ENCODE data around the gene PPP1R37.

PPP1R37 gene

DNA sequence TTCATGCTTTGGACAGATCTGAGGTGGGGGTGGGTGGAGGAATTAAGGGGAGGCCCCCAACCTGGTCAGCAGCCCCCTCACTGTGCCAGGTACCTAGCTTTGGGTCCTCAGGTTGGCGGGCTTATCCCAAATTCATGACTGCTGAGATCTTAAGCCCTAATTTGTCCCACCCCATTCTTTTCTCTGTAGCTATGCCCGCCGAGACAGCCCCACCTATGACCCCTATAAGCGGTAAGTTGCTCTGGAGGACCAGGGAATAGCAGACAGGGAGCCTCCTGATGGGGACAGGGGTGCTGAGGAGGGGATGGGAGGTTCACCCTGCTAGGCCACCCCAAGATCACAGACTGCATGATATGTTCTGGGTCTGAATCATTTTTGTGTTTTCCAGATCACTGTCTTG, 31.0 kb upstream of the PPP1R37 start:
- no peak for DNase-seq (ENCODE audit: low spot score)
- ChIA-PET CTCF (interaction anchor here (0.5 to 0.7 kb wide), 3 partner anchors 75 to 1462 kb away, joined by 3 to 4 read pairs (median 3); no protein-coding TSS in a partner anchor), POLR2A (ENCODE audit: low non-redundant PET) (no interaction called here)
- peak overlapping the region; percentile 8; the same call in 1 of the 2 replicates for H3K27ac ChIP-seq
- TF ChIP-seq, protein P1, sequence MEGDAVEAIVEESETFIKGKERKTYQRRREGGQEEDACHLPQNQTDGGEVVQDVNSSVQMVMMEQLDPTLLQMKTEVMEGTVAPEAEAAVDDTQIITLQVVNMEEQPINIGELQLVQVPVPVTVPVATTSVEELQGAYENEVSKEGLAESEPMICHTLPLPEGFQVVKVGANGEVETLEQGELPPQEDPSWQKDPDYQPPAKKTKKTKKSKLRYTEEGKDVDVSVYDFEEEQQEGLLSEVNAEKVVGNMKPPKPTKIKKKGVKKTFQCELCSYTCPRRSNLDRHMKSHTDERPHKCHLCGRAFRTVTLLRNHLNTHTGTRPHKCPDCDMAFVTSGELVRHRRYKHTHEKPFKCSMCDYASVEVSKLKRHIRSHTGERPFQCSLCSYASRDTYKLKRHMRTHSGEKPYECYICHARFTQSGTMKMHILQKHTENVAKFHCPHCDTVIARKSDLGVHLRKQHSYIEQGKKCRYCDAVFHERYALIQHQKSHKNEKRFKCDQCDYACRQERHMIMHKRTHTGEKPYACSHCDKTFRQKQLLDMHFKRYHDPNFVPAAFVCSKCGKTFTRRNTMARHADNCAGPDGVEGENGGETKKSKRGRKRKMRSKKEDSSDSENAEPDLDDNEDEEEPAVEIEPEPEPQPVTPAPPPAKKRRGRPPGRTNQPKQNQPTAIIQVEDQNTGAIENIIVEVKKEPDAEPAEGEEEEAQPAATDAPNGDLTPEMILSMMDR (conservative IDR thresholded peaks at IDR 0.05; ENCODE audit: low read depth), result no peak

DNA sequence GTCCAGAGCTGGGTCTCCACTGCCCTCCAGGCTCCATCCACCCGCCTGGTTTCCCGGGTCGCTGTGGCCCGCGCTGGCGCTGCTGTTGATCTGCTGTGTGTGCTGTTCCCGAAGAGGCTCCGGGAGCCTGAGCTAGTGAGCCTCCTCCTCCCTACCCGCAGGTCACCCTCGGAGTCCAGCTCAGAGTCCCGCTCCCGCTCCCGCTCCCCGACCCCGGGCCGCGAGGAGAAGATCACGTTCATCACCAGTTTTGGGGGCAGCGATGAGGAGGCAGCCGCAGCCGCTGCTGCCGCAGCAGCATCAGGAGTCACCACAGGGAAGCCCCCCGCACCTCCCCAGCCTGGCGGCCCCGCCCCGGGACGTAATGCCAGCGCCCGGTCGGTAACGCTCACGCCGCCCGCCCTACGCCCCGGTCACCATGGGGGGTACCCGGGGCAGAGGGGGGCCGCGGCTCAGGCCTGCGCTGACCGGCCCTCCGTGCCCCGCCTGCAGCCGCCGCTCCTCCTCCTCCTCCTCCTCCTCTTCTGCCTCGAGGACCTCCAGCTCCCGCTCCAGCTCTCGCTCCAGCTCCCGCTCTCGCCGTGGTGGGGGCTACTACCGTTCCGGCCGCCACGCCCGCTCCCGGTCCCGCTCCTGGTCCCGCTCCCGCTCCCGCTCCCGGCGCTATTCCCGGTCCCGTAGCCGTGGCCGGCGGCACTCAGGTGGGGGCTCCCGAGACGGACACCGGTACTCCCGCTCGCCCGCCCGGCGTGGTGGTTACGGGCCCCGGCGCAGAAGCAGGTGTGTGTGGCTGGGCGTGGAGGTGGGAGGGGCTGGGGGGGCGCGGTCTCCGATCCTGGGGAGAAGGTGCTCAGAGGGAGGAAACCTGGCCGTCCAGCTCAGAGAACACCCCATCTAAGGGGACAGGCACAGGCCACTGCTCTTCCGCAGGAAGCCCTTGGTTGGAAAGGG, 28.9 kb upstream of the PPP1R37 start:
- no peak for DNase-seq (ENCODE audit: low spot score)
- TF ChIP-seq, protein P1 (conservative IDR thresholded peaks at IDR 0.05; ENCODE audit: low read depth), result no peak
- H3K27ac ChIP-seq, result no peak overlapping the region
- CTCF ChIA-PET, result interaction anchor here (0.6 to 0.8 kb wide), 2 partner anchors 25 to 160 kb away, joined by 3 to 6 read pairs; partner anchors contain the start of gene CLASRP
- POLR2A ChIA-PET (ENCODE audit: low non-redundant PET), result no interaction called here

DNA sequence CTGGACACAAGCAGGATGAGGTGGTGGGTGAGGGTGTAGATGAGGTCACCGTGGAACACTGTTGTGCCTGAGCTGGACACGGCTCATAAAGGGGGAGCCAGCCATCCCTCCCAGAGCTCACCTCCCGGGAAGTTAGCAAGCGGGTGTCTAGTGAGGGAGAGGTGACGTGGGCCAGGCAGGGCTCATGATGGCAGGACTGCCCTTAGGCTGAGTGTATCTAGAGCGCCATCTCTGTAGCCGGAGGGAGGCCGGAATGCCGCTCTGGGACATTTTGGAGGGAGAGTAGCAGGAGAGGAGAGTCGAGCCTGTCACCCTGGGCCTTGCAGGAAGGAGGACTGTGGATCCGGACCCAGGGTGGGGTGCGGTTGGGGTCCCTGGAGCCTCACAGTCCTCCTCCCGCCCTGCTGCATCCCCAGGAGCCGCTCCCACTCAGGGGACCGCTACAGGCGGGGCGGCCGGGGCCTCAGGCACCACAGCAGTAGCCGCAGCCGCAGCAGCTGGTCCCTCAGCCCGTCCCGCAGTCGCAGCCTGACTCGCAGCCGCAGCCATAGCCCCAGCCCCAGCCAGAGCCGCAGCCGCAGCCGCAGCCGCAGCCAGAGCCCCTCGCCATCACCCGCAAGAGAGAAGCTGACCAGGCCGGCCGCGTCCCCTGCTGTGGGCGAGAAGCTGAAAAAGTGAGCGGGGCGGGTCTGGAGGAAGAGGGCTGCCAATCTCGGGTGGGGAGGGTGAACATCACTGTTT, 25.9 kb upstream of the PPP1R37 start:
- ChIA-PET CTCF (no interaction called here), POLR2A (ENCODE audit: low non-redundant PET) (no interaction called here)
- DNase-seq (ENCODE audit: low spot score), result no peak
- TF ChIP-seq, protein P1 (conservative IDR thresholded peaks at IDR 0.05; ENCODE audit: low read depth), result no peak
- H3K27ac ChIP-seq, result peak overlapping the region; percentile 90

DNA sequence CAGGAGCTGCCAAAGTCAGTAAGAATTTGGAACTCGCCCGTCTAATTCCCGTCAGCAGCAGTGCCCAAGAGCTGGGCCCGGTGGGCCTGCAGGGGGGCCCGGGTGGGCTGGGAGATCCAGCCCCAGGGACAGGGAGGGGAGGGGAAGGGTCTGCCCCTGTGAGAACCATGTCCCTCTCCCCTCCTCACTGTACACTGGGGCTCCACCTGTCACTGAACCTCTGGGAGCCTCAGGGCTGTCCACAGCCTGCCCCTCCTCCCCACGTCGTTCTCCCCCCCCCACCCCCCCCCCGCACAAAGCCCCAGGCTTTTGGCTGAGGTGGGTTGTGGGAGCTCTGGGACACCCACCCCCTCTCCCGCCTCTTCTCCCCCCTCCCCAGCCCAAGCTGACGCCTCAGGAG, 24.9 kb upstream of the PPP1R37 start:
- POLR2A ChIA-PET (ENCODE audit: low non-redundant PET), result interaction anchor here (0.6 kb wide), 1 partner anchor 27 kb away, joined by 3 read pairs; no protein-coding TSS in a partner anchor
- no peak for DNase-seq (ENCODE audit: low spot score)
- H3K27ac ChIP-seq, result peak overlapping the region; percentile 90
- CTCF ChIA-PET, result interaction anchor here (1.8 kb wide), 1 partner anchor 9 kb away, joined by 9 read pairs; no protein-coding TSS in a partner anchor
- TF ChIP-seq, protein P1 (conservative IDR thresholded peaks at IDR 0.05; ENCODE audit: low read depth), result no peak

DNA sequence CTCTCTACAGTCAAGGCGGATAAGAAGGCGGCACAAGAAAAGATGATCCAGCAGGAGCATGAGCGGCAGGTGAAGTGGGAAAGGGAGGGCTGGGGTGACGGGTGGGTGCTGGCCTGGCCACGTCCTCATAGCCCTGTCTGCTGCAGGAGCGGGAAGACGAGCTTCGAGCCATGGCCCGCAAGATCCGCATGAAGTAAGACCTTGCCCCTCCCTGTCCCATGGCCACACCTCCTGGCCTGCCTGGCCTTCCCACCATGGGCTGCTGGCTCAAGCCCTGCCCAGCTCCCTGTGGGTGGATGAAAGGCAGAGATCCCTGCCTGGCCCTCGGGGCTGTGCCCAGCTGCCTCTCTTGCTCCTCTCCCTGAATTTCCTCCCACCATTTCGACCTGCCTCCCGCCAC, 23.9 kb upstream of the PPP1R37 start:
- H3K27ac ChIP-seq, result peak overlapping the region; percentile 90

More for the DNA sequence above, 23.9 kb upstream of the PPP1R37 start:
- POLR2A ChIA-PET (ENCODE audit: low non-redundant PET), result interaction anchor here (0.6 kb wide), 1 partner anchor 14 kb away, joined by 10 read pairs; no protein-coding TSS in a partner anchor
- peak; percentile 73 for DNase-seq (ENCODE audit: low spot score)
- TF ChIP-seq, protein P1 (conservative IDR thresholded peaks at IDR 0.05; ENCODE audit: low read depth), result no peak
- CTCF ChIA-PET, result interaction anchor here (1.8 kb wide), 1 partner anchor 10 kb away, joined by 9 read pairs; no protein-coding TSS in a partner anchor
